Measurements from ENCODE around the gene PITX3. TPM values are rescaled to one million over a fixed set of nuclear protein-coding genes. Genes with fewer than 3 reads are reported as not detected.

The PITX3 gene
- polyA plus RNA-seq, 3 donors: not detected

DNA sequence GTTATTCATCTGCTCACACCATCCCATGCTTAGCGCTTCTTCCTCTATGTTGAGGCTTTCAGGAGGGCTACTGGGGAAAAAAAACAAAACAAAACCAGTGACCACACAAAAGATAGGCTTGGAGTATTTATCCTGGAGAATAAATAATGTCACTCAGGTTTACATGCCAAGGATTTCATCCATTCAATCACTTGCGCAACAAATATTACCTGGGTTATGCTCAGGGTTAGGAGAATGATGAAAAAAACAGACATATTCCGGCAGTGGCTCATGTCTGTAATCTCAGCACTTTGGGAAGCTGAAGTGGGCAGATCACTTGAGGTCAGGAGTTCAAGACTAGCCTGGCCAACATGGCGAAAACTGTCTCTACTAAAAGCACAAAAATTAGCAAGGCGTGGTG, 18.5 kb downstream of the PITX3 start:
- no peak overlapping the region for H3K4me2 ChIP-seq (replicated peaks; ENCODE audit: extremely low read depth, low read length, poor library complexity, severe bottlenecking)
- H3K9me3 ChIP-seq (replicated peaks in 1 of 2; ENCODE audit: control insufficient read depth in 1 of 2, insufficient read depth in 1 of 2, low read length in 2 of 2): no peaks in the 10 kb centered on the region
- intact Hi-C loops (cut with micrococcal nuclease): loop anchor here in 1 of 2 donors (10.0 kb wide), 1 partner anchor 282 kb away; the partner anchor contains the start of genes ACTR1A and SUFU
- H3K79me2 ChIP-seq (ENCODE audit: insufficient read depth, low read length): no peaks in the 10 kb centered on the region
- 97% methylated on average over 3 of the region's 5 CpGs for WGBS (ENCODE audit: insufficient coverage)
- Mint-ChIP-seq H3K36me3 (no peaks in the 10 kb centered on the region), H3K27me3 (ENCODE audit: low read depth in 3 of 3) (peaks cover 6 to 27% (median 22%) of the 10 kb centered on the region in 3 donors), H3K4me1 (peaks cover 24% of the 10 kb centered on the region), H3K4me3 (no peak overlapping the region), H3K9me3 (no peaks in the 10 kb centered on the region), H3K27ac (no peak overlapping the region)
- peaks cover 3% of the 10 kb centered on the region for H4K20me1 ChIP-seq (ENCODE audit: insufficient read depth, low read length)
- no peaks in the 10 kb centered on the region for H3K36me3 ChIP-seq (replicated peaks in 1 of 2; ENCODE audit: control insufficient read depth in 1 of 2, insufficient read depth in 2 of 2, low read length in 2 of 2)
- H3K4me3 ChIP-seq (replicated peaks in 1 of 3; ENCODE audit: low read depth in 2 of 3, low read length in 3 of 3): no peak overlapping the region
- no peak for TF ChIP-seq CTCF (IDR thresholded peaks at IDR 0.05)
- no peak overlapping the region for H3K27ac ChIP-seq (ENCODE audit: low read depth in 1 of 2, low read length in 2 of 2)
- no peak for DNase-seq
- H3K4me1 ChIP-seq (ENCODE audit: control insufficient read depth in 1 of 2, insufficient read depth in 2 of 2, low read length in 2 of 2): peaks cover 22 to 24% of the 10 kb centered on the region in 2 donors
- H2AFZ ChIP-seq (ENCODE audit: insufficient read depth, low read depth, low read length, poor library complexity, severe bottlenecking): no peak overlapping the region
- no peak overlapping the region for H3K9ac ChIP-seq (ENCODE audit: insufficient read depth, low read length, poor library complexity, severe bottlenecking)
- H3K27me3 ChIP-seq (ENCODE audit: control insufficient read depth in 2 of 2, insufficient read depth in 2 of 2, low read length in 2 of 2): peaks cover 0 to 4% of the 10 kb centered on the region in 2 donors

GRCh38 chr10:102220612-102221011, 20.7 kb downstream of the PITX3 start:
- Mint-ChIP-seq H3K36me3 (no peaks in the 10 kb centered on the region), H3K4me1 (peaks cover 2% of the 10 kb centered on the region), H3K9me3 (peaks cover 0 to 2% (median 0%) of the 10 kb centered on the region in 7 donors), H3K27me3 (ENCODE audit: low read depth in 3 of 3) (peaks cover 6 to 27% (median 22%) of the 10 kb centered on the region in 3 donors), H3K27ac (no peak overlapping the region), H3K4me3 (no peak overlapping the region)
- Histone ChIP-seq H3K79me2 (ENCODE audit: insufficient read depth, low read length) (no peaks in the 10 kb centered on the region), H3K36me3 (replicated peaks in 1 of 2; ENCODE audit: control insufficient read depth in 1 of 2, insufficient read depth in 2 of 2, low read length in 2 of 2) (no peaks in the 10 kb centered on the region), H3K4me1 (ENCODE audit: control insufficient read depth in 1 of 2, insufficient read depth in 2 of 2, low read length in 2 of 2) (peaks cover 1 to 2% of the 10 kb centered on the region in 2 donors), H3K27me3 (ENCODE audit: control insufficient read depth in 2 of 2, insufficient read depth in 2 of 2, low read length in 2 of 2) (peaks cover 0 to 4% of the 10 kb centered on the region in 2 donors), H3K4me2 (replicated peaks; ENCODE audit: extremely low read depth, low read length, poor library complexity, severe bottlenecking) (no peak overlapping the region), H3K27ac (ENCODE audit: low read depth in 1 of 2, low read length in 2 of 2) (no peak overlapping the region), H2AFZ (ENCODE audit: insufficient read depth, low read depth, low read length, poor library complexity, severe bottlenecking) (no peak overlapping the region), H3K9me3 (replicated peaks in 1 of 2; ENCODE audit: control insufficient read depth in 1 of 2, insufficient read depth in 1 of 2, low read length in 2 of 2) (no peaks in the 10 kb centered on the region), H3K9ac (ENCODE audit: insufficient read depth, low read length, poor library complexity, severe bottlenecking) (no peak overlapping the region), H3K4me3 (replicated peaks in 1 of 3; ENCODE audit: low read depth in 2 of 3, low read length in 3 of 3) (no peak overlapping the region), H4K20me1 (ENCODE audit: insufficient read depth, low read length) (no peaks in the 10 kb centered on the region)
- no peak for TF ChIP-seq CTCF (IDR thresholded peaks at IDR 0.05)
- DNase-seq: no peak
- intact Hi-C loops (cut with micrococcal nuclease): loop anchor here in 1 of 2 donors (10.0 kb wide), 1 partner anchor 284 kb away; the partner anchor contains the start of genes ACTR1A and SUFU

All from CD14-positive monocyte (primary cell).